IPS-15b (cell line): ENCODE data around the gene RHOB.
A peak's percentile ranks its signal among the peaks of the same experiment; 100 is the strongest.

Source experiments
- H3K27me3 ChIP-seq: one replicate; pipeline ENCODE4 v1.6.1; 2013; ENCODE audit warnings: low read length; ENCODE audit not compliant: control insufficient read depth, insufficient read depth
- H3K36me3 ChIP-seq: one replicate; pipeline ENCODE4 v1.6.1; 2013; ENCODE audit warnings: low read length; ENCODE audit not compliant: control insufficient read depth, insufficient read depth
- H3K4me1 ChIP-seq: one replicate; pipeline ENCODE4 v1.6.1; 2013; ENCODE audit warnings: mild to moderate bottlenecking, low read length; ENCODE audit not compliant: control insufficient read depth, insufficient read depth
- H3K4me3 ChIP-seq: one replicate; pipeline ENCODE4 v1.5.1; 2013; ENCODE audit warnings: low read depth, low read length
- H3K9ac ChIP-seq: one replicate; pipeline ENCODE4 v1.6.1; 2013; ENCODE audit warnings: low read depth, mild to moderate bottlenecking, low read length
- H3K9me3 ChIP-seq: one replicate; pipeline ENCODE4 v1.6.1; 2013; ENCODE audit warnings: mild to moderate bottlenecking, low read length; ENCODE audit not compliant: control insufficient read depth, insufficient read depth

RHOB gene

DNA sequence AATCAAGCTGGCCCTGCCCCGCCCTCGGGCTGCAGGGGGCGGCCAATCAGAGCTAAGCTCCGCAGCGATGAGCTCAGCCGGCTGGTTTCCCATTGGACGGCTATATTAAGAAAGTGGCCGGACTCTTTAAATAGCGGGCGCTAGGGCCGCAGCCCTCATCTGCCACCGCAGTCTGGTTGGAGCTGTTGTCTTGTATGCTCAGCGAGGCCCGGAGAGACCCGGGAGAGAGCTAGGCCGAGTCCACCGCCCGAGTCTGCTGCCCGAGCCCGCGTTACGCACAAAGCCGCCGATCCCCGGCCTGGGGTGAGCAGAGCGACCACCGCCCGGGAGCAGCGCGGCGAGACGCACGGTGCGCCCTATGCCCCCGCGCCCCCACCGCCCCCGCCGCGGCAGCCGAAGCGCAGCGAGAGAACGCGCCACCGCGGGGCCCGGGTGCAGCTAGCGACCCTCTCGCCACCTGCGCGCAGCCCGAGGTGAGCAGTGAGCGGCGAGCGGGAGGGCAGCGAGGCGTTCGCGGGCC is at the start of gene RHOB:
Gene RHOB, plus strand, starts transcription at position 158 of the 520 bp plus-strand sequence. CDS start 392 bp downstream, outside the sequence.
- peaks cover 52% of the 10 kb centered on the region for H3K27me3 ChIP-seq
- peak within 1 kb of the TSS; percentile 71 for H3K9ac ChIP-seq
- peak within 1 kb of the TSS; percentile 88 for H3K4me3 ChIP-seq
- peaks cover 25% of the 10 kb centered on the region for H3K4me1 ChIP-seq
- no peaks in the 10 kb centered on the region for H3K36me3 ChIP-seq
- no peaks in the 10 kb centered on the region for H3K9me3 ChIP-seq

DNA sequence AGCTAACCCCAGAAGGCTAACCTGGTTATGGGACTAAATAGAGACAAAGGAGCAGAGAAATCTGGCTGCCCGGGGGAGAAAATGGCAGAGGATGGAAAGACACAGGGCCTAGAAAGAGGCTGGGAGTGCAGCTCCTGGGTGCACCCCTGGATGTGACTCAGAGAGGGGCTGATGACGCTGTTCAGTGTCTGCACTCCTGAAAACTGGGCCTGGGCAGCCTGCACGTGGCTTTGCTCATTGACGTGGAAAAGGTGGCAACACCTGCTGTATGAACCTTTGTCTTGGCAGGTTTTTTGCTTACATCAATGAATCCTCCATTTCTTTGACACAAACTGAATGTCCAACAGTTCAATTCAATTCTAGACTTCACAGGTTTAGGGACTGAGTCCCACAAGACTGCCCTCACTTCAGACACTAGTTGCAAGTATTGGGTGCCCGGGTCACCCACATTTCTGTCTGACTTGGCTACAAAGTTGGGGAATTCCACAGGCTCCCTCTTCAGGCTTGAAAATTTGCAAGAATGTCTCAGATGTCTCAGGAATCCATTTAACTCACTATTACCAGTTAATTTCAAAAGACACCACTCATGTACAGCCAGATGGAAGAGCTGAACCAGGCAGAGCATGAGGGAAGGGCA is 48.9 kb upstream of the RHOB start:
- no peaks in the 10 kb centered on the region for H3K27me3 ChIP-seq

DNA sequence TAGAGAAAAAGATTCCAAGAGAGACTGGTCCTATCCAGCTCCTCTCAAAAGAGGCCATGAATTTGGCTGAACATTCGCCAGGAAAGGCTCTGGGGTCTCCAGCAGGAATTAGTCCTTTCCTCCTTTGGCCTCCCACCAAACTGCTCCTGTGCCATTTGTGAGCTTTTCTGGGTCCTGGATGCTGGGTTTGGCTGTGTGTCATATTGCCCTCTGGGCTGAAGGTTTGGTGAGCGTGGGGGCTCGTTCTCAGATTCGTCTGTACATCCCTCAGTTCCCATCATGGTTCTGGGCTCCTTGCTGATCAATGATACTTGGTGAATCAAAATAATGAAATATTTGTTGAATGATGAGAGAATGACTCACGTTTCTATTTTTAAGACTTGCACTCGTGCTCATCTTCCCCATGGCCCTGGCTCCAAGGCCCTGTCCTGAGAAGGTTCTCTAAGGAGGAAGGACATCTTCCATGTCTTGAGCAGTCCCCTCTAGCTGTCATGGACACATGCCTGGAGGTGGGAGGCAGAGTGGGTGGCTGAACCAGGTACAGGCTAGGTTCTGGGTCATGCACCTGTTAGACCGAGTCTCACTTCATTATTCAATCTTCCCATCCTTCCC is 47.8 kb upstream of the RHOB start:
- H3K27me3 ChIP-seq, result no peaks in the 10 kb centered on the region
- H3K4me1 ChIP-seq, result no peaks in the 10 kb centered on the region
- H3K4me3 ChIP-seq, result no peak overlapping the region

More for the DNA sequence above, 48.9 kb upstream of the RHOB start:
- Histone ChIP-seq H3K36me3 (no peaks in the 10 kb centered on the region), H3K4me1 (no peaks in the 10 kb centered on the region), H3K4me3 (no peak overlapping the region), H3K9me3 (no peaks in the 10 kb centered on the region), H3K9ac (no peak overlapping the region)

DNA sequence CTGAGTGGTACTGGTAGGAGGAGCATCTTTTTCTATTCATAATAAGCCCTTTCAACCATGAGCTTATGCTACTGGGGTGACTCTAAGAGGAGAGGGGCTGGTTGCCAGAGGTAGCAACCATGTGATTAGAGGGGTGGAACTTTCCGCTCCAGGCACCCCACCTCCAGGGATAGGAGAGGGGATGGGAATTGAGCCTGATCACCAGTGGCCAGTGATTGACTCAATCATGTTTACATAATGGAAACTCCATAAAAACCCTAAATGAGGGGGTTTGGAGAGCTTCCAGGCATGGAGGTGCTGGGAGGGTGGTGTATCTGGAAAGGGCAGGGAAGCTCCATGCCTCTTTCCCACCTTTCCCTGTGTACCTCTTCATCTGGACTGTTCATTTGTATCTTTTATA is 46.6 kb upstream of the RHOB start:
- Histone ChIP-seq H3K36me3 (no peaks in the 10 kb centered on the region), H3K27me3 (no peaks in the 10 kb centered on the region), H3K4me3 (no peak overlapping the region), H3K9ac (no peak overlapping the region), H3K4me1 (no peaks in the 10 kb centered on the region), H3K9me3 (no peaks in the 10 kb centered on the region)

More for the DNA sequence above, 47.8 kb upstream of the RHOB start:
- Histone ChIP-seq H3K9me3 (no peaks in the 10 kb centered on the region), H3K36me3 (no peaks in the 10 kb centered on the region), H3K9ac (no peak overlapping the region)

DNA sequence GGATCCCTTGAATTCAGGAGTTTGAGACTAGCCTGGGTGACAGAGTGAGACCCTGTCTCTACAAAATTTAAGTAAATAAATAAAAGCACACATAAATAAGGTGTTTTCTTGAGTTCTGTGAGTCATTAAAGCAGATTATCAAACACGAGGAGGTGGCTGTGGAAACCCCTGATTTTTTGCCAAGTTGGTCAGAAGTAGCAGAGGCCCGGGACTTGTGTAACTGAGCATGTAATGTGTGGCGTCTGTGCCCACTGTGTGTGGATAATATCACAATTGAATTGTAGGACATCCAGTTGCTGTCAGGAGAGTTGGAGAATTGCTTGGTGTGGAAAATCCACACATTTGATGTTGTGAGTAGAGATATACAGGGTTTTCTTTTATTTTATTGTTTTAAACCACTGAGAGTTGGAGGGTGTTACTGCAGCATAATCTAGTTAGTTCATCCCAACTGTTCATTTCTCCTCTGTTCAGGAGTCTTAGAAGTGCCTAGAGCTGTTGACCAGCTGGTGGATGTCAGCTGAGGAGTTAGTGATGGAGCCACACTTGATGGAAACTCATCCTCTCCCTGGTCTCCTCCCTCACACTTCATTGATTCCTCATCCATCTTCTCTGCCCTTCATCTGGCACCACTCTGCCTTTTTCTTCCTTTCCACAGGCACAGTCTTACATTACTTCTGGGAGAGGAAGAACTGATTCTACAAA is 45.9 kb upstream of the RHOB start:
- no peak overlapping the region for H3K4me3 ChIP-seq

DNA sequence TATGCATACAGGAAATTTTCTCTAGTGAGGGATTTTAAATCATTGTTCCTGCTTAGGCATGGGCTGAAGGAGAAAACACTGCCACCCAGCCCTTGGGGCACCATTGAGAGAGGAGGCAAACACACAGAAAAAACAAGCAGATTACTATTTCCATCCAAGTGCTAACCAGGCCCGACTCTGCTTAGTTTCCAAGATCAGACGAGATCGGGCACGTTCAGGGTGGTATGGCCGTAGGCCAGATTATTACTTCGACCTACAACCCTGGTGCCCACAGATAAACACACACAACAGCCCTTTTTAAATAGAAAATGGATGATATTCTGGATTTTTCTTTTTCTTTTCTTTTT is 45.4 kb upstream of the RHOB start:
- no peaks in the 10 kb centered on the region for H3K36me3 ChIP-seq
- H3K27me3 ChIP-seq, result no peaks in the 10 kb centered on the region
- H3K4me1 ChIP-seq, result no peaks in the 10 kb centered on the region
- H3K9me3 ChIP-seq, result no peaks in the 10 kb centered on the region
- H3K9ac ChIP-seq, result no peak overlapping the region
- no peak overlapping the region for H3K4me3 ChIP-seq

More for the DNA sequence above, 45.9 kb upstream of the RHOB start:
- no peaks in the 10 kb centered on the region for H3K27me3 ChIP-seq
- no peaks in the 10 kb centered on the region for H3K9me3 ChIP-seq
- no peaks in the 10 kb centered on the region for H3K36me3 ChIP-seq
- no peaks in the 10 kb centered on the region for H3K4me1 ChIP-seq
- H3K9ac ChIP-seq, result no peak overlapping the region

DNA sequence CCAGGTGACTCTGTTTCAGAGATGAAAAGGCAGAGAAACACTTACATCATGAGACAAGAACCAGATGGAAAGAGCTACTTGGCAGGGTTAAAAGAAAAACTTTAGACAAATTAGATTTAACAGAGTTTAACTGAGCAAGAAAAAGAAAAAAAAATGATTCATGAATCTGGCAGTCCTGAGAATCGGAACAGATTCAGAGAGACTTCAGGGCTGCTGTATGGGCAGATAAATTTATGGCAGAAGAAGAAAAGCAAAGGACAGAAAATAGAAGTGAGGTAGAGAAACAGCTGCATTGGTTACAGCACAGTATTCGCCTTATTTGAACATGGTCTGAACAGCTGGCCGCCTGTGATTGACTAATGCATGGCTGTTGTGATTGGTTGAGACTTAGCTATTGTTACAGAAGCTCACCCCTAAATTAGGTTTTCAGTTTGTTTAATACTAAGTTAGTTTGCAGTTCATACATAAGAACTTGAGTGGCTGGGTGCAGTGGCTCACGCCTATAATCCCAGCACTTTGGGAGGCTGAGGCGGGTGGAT is 43.0 kb upstream of the RHOB start:
- Histone ChIP-seq H3K9ac (no peak overlapping the region), H3K9me3 (no peaks in the 10 kb centered on the region), H3K36me3 (no peaks in the 10 kb centered on the region), H3K27me3 (no peaks in the 10 kb centered on the region), H3K4me3 (no peak overlapping the region), H3K4me1 (no peaks in the 10 kb centered on the region)

DNA sequence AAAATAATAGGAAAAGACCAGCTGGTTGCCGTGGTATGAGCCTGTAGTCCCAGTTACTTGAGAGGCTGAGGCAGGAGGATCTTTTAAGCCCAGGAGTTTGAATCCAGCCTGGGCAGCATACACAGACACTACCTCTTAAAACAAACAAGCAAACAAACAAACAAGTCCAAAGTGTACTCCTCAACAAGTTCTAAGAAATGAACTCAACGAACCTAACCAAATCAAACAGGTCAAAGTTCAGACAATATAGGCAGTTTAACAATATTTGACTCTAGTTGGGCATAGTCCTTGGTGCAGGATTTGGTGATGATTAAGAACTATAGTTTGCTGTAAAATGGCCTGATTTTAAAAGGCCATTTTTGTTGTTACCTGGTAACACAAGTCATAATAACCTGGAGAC is 41.9 kb upstream of the RHOB start:
- no peaks in the 10 kb centered on the region for H3K9me3 ChIP-seq
- H3K27me3 ChIP-seq, result no peaks in the 10 kb centered on the region
- H3K4me1 ChIP-seq, result no peaks in the 10 kb centered on the region

DNA sequence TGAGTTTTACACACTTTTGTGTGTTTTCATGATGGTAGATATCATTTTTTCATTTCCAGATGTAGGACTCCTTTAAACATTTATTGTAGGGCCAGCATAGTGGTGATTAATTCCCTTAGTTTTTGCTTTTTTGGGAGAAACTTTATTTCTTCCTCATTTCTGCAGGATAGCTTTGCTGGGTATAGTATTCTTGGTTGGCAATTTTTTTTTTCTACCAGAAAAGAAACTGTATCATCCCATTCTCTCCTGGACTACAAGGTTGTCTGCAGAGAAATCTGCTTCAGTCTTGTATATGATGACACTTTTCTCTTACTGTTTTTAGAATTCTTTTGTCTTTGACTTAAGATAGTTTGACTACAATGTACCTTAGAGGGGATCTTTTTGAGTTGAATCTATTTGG is 37.8 kb upstream of the RHOB start:
- Histone ChIP-seq H3K36me3 (no peaks in the 10 kb centered on the region), H3K4me3 (no peak overlapping the region), H3K4me1 (no peaks in the 10 kb centered on the region), H3K9ac (no peak overlapping the region), H3K9me3 (no peaks in the 10 kb centered on the region), H3K27me3 (no peaks in the 10 kb centered on the region)

More for the DNA sequence above, 41.9 kb upstream of the RHOB start:
- Histone ChIP-seq H3K36me3 (no peaks in the 10 kb centered on the region), H3K9ac (no peak overlapping the region), H3K4me3 (no peak overlapping the region)

DNA sequence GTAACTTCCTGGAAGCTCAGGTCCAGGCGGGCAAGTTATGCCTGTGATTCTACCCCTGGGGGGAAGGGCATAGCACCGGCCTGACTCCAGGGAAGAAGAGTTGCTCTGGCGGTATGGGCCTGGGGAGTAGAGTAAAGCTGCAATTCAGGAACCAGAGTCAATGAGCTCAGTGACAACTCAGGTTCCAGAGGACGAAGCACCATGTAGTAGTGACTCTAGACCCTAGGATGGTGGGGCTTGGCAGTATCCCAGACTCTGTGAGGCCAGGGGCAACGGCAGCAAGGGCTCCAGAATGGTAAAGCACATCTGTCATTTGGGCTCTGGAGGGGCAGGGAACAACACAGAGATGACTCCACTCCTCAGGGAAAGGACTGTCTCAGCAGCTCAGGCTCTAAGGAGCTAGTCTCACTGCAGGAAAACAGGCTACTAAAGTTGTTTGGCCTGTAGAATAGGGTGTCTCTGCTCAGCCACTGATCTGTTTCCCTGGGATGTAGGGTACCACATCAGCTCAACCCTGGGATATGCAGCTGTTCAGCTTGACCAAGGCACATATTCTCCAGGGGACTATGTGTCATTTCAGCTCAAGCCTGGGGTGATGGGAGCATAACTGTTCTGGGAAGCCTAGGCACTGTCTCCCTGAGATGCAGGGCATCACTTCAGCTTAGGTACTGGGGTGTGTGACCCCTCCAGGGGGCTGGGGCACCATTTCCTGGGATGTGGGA is 36.2 kb upstream of the RHOB start:
- no peaks in the 10 kb centered on the region for H3K36me3 ChIP-seq
- H3K9me3 ChIP-seq, result no peaks in the 10 kb centered on the region
- no peak overlapping the region for H3K4me3 ChIP-seq
- H3K9ac ChIP-seq, result no peak overlapping the region
- H3K4me1 ChIP-seq, result no peaks in the 10 kb centered on the region
- H3K27me3 ChIP-seq, result no peaks in the 10 kb centered on the region

DNA sequence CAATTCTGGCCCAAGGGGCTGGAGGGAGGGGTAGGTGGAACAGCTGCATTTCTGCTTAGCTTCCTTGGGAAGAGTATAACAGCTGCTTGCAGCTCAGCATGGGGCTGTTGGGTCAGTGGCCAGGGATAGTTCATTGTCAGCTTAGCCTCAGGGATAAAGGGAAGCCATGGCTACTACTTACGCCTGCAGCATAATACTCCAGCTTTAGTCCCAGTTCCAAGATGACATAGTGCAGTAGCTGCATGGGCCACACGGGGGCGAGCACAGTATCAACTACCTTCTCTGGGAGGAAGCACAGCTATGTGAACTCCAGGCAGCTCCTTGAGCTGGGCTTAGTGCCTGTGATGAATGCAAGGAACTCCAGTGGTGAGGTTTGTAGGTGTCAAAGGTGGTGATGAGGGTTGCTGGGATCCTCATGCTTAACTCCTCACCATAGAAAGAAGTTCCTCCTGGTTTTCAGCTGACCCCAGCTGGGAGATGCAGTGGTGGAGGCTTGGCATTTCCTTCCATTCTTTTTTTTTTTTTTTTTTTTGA is 35.4 kb upstream of the RHOB start:
- no peaks in the 10 kb centered on the region for H3K9me3 ChIP-seq

More for the DNA sequence above, 35.4 kb upstream of the RHOB start:
- H3K9ac ChIP-seq, result no peak overlapping the region
- H3K4me3 ChIP-seq, result no peak overlapping the region
- no peaks in the 10 kb centered on the region for H3K36me3 ChIP-seq
- no peaks in the 10 kb centered on the region for H3K4me1 ChIP-seq
- no peaks in the 10 kb centered on the region for H3K27me3 ChIP-seq
